Neural progenitor cell (in vitro differentiated cells): ENCODE measurements around the gene RNF150. TPM values are rescaled to one million over a fixed set of nuclear protein-coding genes. Genes with fewer than 3 reads are reported as not detected.

ENCODE experiments used
- DNase-seq: peaks from one replicate; pipeline ENCODE4 v3.0.0-alpha.2; 2016; ENCODE audit warnings: low spot score
- H2AFZ ChIP-seq: fragments of 200-600 bp; sonication (generic); replicated peaks from 2 replicates; pipeline ENCODE4 v1.6.1; 2016; ENCODE audit warnings: antibody characterized with exemption
- H3F3A ChIP-seq: fragments of 200-600 bp; sonication (generic); 2 replicates; pipeline ENCODE4 v1.6.1; 2016; ENCODE audit warnings: antibody characterized with exemption, low read depth
- H3K27ac ChIP-seq: fragments of 200-600 bp; sonication (generic); 2 replicates; pipeline ENCODE4 v1.5.1; 2016; ENCODE audit warnings: mild to moderate bottlenecking
- H3K27me3 ChIP-seq: fragments of 200-600 bp; sonication (generic); 2 replicates; pipeline ENCODE4 v1.6.1; 2016; ENCODE audit warnings: mild to moderate bottlenecking, moderate library complexity
- H3K36me3 ChIP-seq: fragments of 200-600 bp; sonication (generic); 2 replicates; pipeline ENCODE4 v1.5.1; 2016
- H3K4me1 ChIP-seq: fragments of 200-600 bp; sonication (generic); 2 replicates; pipeline ENCODE4 v1.6.1; 2016; ENCODE audit warnings: mixed run types
- H3K4me2 ChIP-seq: fragments of 200-600 bp; sonication (generic); 2 replicates; pipeline ENCODE4 v1.6.1; 2016
- H3K4me3 ChIP-seq: fragments of 200-600 bp; sonication (generic); 2 replicates; pipeline ENCODE4 v1.5.1; 2016
- H3K79me2 ChIP-seq: fragments of 200-600 bp; sonication (generic); 2 replicates; pipeline ENCODE4 v1.6.1; 2016; ENCODE audit warnings: low read depth
- H3K9ac ChIP-seq: fragments of 200-600 bp; sonication (generic); 2 replicates; pipeline ENCODE4 v1.6.1; 2016
- H3K9me3 ChIP-seq: fragments of 200-600 bp; sonication (generic); 2 replicates; pipeline ENCODE4 v1.5.1; 2016; ENCODE audit warnings: low read depth
- H4K20me1 ChIP-seq: fragments of 200-600 bp; sonication (generic); 2 replicates; pipeline ENCODE4 v1.6.1; 2016; ENCODE audit warnings: low read depth
- H3K27ac Mint-ChIP-seq: 3 replicates; pipeline ENCODE4 v1.8.0; 2021; ENCODE audit warnings: mixed read lengths
- H3K27me3 Mint-ChIP-seq: 2 replicates; pipeline ENCODE4 v1.8.0; 2022; ENCODE audit warnings: low read depth, mild to moderate bottlenecking, inconsistent platforms, moderate library complexity, mixed read lengths; ENCODE audit not compliant: insufficient read depth
- H3K36me3 Mint-ChIP-seq: 3 replicates; pipeline ENCODE4 v1.8.0; 2021; ENCODE audit warnings: mixed read lengths
- H3K4me1 Mint-ChIP-seq: 3 replicates; pipeline ENCODE4 v1.8.0; 2021; ENCODE audit warnings: mixed read lengths
- H3K4me3 Mint-ChIP-seq: 3 replicates; pipeline ENCODE4 v1.8.0; 2021; ENCODE audit warnings: mild to moderate bottlenecking, moderate library complexity, mixed read lengths
- H3K9me3 Mint-ChIP-seq: 3 replicates; pipeline ENCODE4 v1.8.0; 2020; ENCODE audit warnings: mixed read lengths
- CTCF ChIP-seq: fragments of 200-600 bp; sonication (generic); IDR thresholded peaks from 2 replicates; pipeline ENCODE4 v1.5.1; 2017; ENCODE audit warnings: antibody characterized with exemption, mild to moderate bottlenecking
- EZH2 ChIP-seq: fragments of 200-600 bp; sonication (generic); IDR thresholded peaks from 2 replicates; pipeline ENCODE4 v1.6.1; 2017; ENCODE audit warnings: antibody characterized with exemption, mild to moderate bottlenecking, moderate library complexity
- EZH2phosphoT487 ChIP-seq: fragments of 200-600 bp; sonication (generic); IDR thresholded peaks from 2 replicates; pipeline ENCODE4 v1.6.1; 2017; ENCODE audit warnings: antibody characterized with exemption
- total RNA-seq: library from RNA; depleted of rRNA; stranded (reverse); fragments of >200 nt; gene quantifications from 2 replicates; pipeline ENCODE4 v1.2.3, GENCODE V29; 2015; ENCODE audit warnings: low replicate concordance

The RNF150 gene
- total RNA-seq, 1 donor from 2014 or later = 1.4 TPM

- Histone ChIP-seq H3F3A (no peaks in the 10 kb centered on the region), H3K9ac (no peak overlapping the region), H3K4me3 (no peak overlapping the region), H3K4me2 (no peak overlapping the region), H3K36me3 (no peaks in the 10 kb centered on the region), H3K4me1 (peaks cover 7% of the 10 kb centered on the region), H3K79me2 (no peaks in the 10 kb centered on the region), H2AFZ (no peak overlapping the region), H4K20me1 (no peaks in the 10 kb centered on the region), H3K27me3 (no peaks in the 10 kb centered on the region), H3K9me3 (no peaks in the 10 kb centered on the region), H3K27ac (no peak overlapping the region)
- no peaks in the 10 kb centered on the region for H3K9me3 Mint-ChIP-seq
- H3K36me3 Mint-ChIP-seq = no peaks in the 10 kb centered on the region
- DNase-seq = no peak
- TF ChIP-seq EZH2 = no peak
- TF ChIP-seq EZH2phosphoT487 = no peak
- no peak for TF ChIP-seq CTCF
- no peak overlapping the region for H3K4me3 Mint-ChIP-seq
- peaks cover 18% of the 10 kb centered on the region for H3K4me1 Mint-ChIP-seq
- H3K27me3 Mint-ChIP-seq = no peaks in the 10 kb centered on the region
- no peak overlapping the region for H3K27ac Mint-ChIP-seq
These were observed 164.9 kb downstream of the RNF150 start for GRCh38 chr4:140968371-140968770.

GRCh38 chr4:140963883-140964282 is 169.4 kb downstream of the RNF150 start:
- no peaks in the 10 kb centered on the region for H3K4me1 Mint-ChIP-seq
- no peaks in the 10 kb centered on the region for H3K4me1 ChIP-seq
- H3K36me3 Mint-ChIP-seq = no peaks in the 10 kb centered on the region
- no peaks in the 10 kb centered on the region for H3K9me3 ChIP-seq
- H3K4me3 Mint-ChIP-seq = no peak overlapping the region
- H3F3A ChIP-seq = no peaks in the 10 kb centered on the region
- H3K9ac ChIP-seq = no peak overlapping the region
- H3K4me3 ChIP-seq = no peak overlapping the region
- no peak for DNase-seq
- TF ChIP-seq CTCF (no peak), EZH2phosphoT487 (no peak), EZH2 (no peak)
- no peaks in the 10 kb centered on the region for H3K36me3 ChIP-seq
- no peaks in the 10 kb centered on the region for H3K27me3 Mint-ChIP-seq
- no peak overlapping the region for H3K4me2 ChIP-seq
- no peaks in the 10 kb centered on the region for H3K27me3 ChIP-seq
- no peaks in the 10 kb centered on the region for H4K20me1 ChIP-seq
- no peaks in the 10 kb centered on the region for H3K9me3 Mint-ChIP-seq
- H2AFZ ChIP-seq = no peak overlapping the region
- no peak overlapping the region for H3K27ac Mint-ChIP-seq
- no peak overlapping the region for H3K27ac ChIP-seq
- H3K79me2 ChIP-seq = no peaks in the 10 kb centered on the region

- Mint-ChIP-seq H3K9me3 (peaks cover 4% of the 10 kb centered on the region), H3K27me3 (peaks cover 2% of the 10 kb centered on the region), H3K36me3 (no peaks in the 10 kb centered on the region), H3K4me3 (no peak overlapping the region), H3K27ac (no peak overlapping the region), H3K4me1 (no peaks in the 10 kb centered on the region)
- H3K9ac ChIP-seq = no peak overlapping the region
- no peaks in the 10 kb centered on the region for H3K79me2 ChIP-seq
- no peaks in the 10 kb centered on the region for H3F3A ChIP-seq
- no peak for DNase-seq
- no peak overlapping the region for H2AFZ ChIP-seq
- H3K4me2 ChIP-seq = no peak overlapping the region
- no peaks in the 10 kb centered on the region for H3K36me3 ChIP-seq
- no peaks in the 10 kb centered on the region for H3K4me1 ChIP-seq
- no peak overlapping the region for H3K27ac ChIP-seq
- TF ChIP-seq CTCF = no peak
- no peak for TF ChIP-seq EZH2
- no peaks in the 10 kb centered on the region for H3K27me3 ChIP-seq
- H3K4me3 ChIP-seq = no peak overlapping the region
- no peaks in the 10 kb centered on the region for H3K9me3 ChIP-seq
- H4K20me1 ChIP-seq = no peaks in the 10 kb centered on the region
These were observed 177.6 kb downstream of the RNF150 start for GRCh38 chr4:140955641-140956040.

GRCh38 chr4:140952717-140953116 is 180.6 kb downstream of the RNF150 start:
- Histone ChIP-seq H3K36me3 (no peaks in the 10 kb centered on the region), H3K9me3 (no peaks in the 10 kb centered on the region), H2AFZ (no peak overlapping the region), H3K27me3 (no peaks in the 10 kb centered on the region), H3F3A (no peaks in the 10 kb centered on the region), H3K27ac (no peak overlapping the region), H4K20me1 (no peaks in the 10 kb centered on the region), H3K9ac (no peak overlapping the region), H3K4me1 (no peaks in the 10 kb centered on the region), H3K4me2 (no peak overlapping the region), H3K4me3 (no peak overlapping the region), H3K79me2 (no peaks in the 10 kb centered on the region)
- Mint-ChIP-seq H3K27ac (no peak overlapping the region), H3K9me3 (peaks cover 4% of the 10 kb centered on the region), H3K27me3 (peaks cover 2% of the 10 kb centered on the region), H3K36me3 (no peaks in the 10 kb centered on the region), H3K4me3 (no peak overlapping the region), H3K4me1 (no peaks in the 10 kb centered on the region)
- TF ChIP-seq EZH2phosphoT487 (no peak), CTCF (no peak), EZH2 (no peak)
- DNase-seq = no peak
